ENCODE data around the gene PTPRM. TPM values are rescaled to one million over a fixed set of nuclear protein-coding genes. Genes with fewer than 3 reads are reported as not detected.

The PTPRM gene
- total RNA-seq, 1 experiment from 2014 or later = 45.6 TPM

GRCh38 chr18:8097399-8097798 is 530.3 kb downstream of the PTPRM start:
- ATAC-seq (no peak), DNase-seq (no peak)
- H2AFZ ChIP-seq (ENCODE audit: low read length) = no peak overlapping the region
- H3K27me3 ChIP-seq (ENCODE audit: low read length) = no peaks in the 10 kb centered on the region
- no peak overlapping the region for H3K4me3 ChIP-seq (ENCODE audit: low read length)
- no peak for TF ChIP-seq EZH2 (IDR thresholded peaks at IDR 0.05; ENCODE audit: low read length, unreplicated experiment)
- H3F3A ChIP-seq (ENCODE audit: low read length, unreplicated experiment) = no peaks in the 10 kb centered on the region
- ChIA-PET CTCF (no interaction called here), POLR2A (ENCODE audit: unreplicated experiment) (no interaction called here)
- H3K4me1 ChIP-seq (ENCODE audit: insufficient read depth, low read length) = peaks cover 6% of the 10 kb centered on the region
- no peaks in the 10 kb centered on the region for H3K79me2 ChIP-seq (ENCODE audit: low read length)
- H3K9ac ChIP-seq (ENCODE audit: low read length) = no peak overlapping the region
- intact Hi-C loops (cut with micrococcal nuclease) = no loop called here
- H3K9me3 ChIP-seq (ENCODE audit: low read length) = no peaks in the 10 kb centered on the region
- H3K27ac ChIP-seq (ENCODE audit: low read length) = no peak overlapping the region
- peaks cover under 1% of the 10 kb centered on the region; the same call in 1 of the 2 replicates for H3K36me3 ChIP-seq (ENCODE audit: low read depth, low read length)
- no peaks in the 10 kb centered on the region for H4K20me1 ChIP-seq (ENCODE audit: low read length)
- no TSS peak for BruUV-seq (replicated peaks)
- H3K9me2 ChIP-seq (replicated peaks; ENCODE audit: low read length) = no peaks in the 10 kb centered on the region
- no peak overlapping the region for H3K4me2 ChIP-seq (ENCODE audit: low read length)

GRCh38 chr18:8097927-8098326 is 530.8 kb downstream of the PTPRM start:
- DNase-seq = no peak
- no peak overlapping the region for H3K4me3 ChIP-seq (ENCODE audit: low read length)
- TF ChIP-seq CTCF (conservative IDR thresholded peaks at IDR 0.05; ENCODE audit: low read depth, low read length) = no peak
- no peak for TF ChIP-seq EZH2 (IDR thresholded peaks at IDR 0.05; ENCODE audit: low read length, unreplicated experiment)
- TF ChIP-seq EZH2phosphoT487 (IDR thresholded peaks at IDR 0.05; ENCODE audit: borderline replicate concordance, low read length) = no peak
- ChIA-PET POLR2A (ENCODE audit: unreplicated experiment) (no interaction called here), CTCF (no interaction called here)
- no peaks in the 10 kb centered on the region for H4K20me1 ChIP-seq (ENCODE audit: low read length)
- H3K36me3 ChIP-seq (ENCODE audit: low read depth, low read length) = peaks cover 6% of the 10 kb centered on the region
- no peaks in the 10 kb centered on the region for H3K27me3 ChIP-seq (ENCODE audit: low read length)
- no peak overlapping the region for H2AFZ ChIP-seq (ENCODE audit: low read length)
- H3K9me2 ChIP-seq (replicated peaks; ENCODE audit: low read length) = no peaks in the 10 kb centered on the region
- no peak overlapping the region for H3K4me2 ChIP-seq (ENCODE audit: low read length)
- no peak overlapping the region for H3K9ac ChIP-seq (ENCODE audit: low read length)
- ATAC-seq = peak; percentile 51
- H3F3A ChIP-seq (ENCODE audit: low read length, unreplicated experiment) = no peaks in the 10 kb centered on the region
- intact Hi-C loops (cut with micrococcal nuclease) = no loop called here
- H3K27ac ChIP-seq (ENCODE audit: low read length) = no peak overlapping the region
- BruUV-seq (replicated peaks) = no TSS peak
- no peaks in the 10 kb centered on the region for H3K9me3 ChIP-seq (ENCODE audit: low read length)
- H3K4me1 ChIP-seq (ENCODE audit: insufficient read depth, low read length) = peaks cover 6% of the 10 kb centered on the region
- no peaks in the 10 kb centered on the region for H3K79me2 ChIP-seq (ENCODE audit: low read length)

GRCh38 chr18:8106603-8107002 is 539.5 kb downstream of the PTPRM start:
- H3K4me2 ChIP-seq (ENCODE audit: low read length) = no peak overlapping the region
- ATAC-seq (no peak), DNase-seq (no peak)
- H3K4me3 ChIP-seq (ENCODE audit: low read length) = no peak overlapping the region
- no peak for TF ChIP-seq CTCF (conservative IDR thresholded peaks at IDR 0.05; ENCODE audit: low read depth, low read length)
- no peak for TF ChIP-seq EZH2 (IDR thresholded peaks at IDR 0.05; ENCODE audit: low read length, unreplicated experiment)
- TF ChIP-seq EZH2phosphoT487 (IDR thresholded peaks at IDR 0.05; ENCODE audit: borderline replicate concordance, low read length) = no peak
- no peak overlapping the region for H3K9ac ChIP-seq (ENCODE audit: low read length)
- no peaks in the 10 kb centered on the region for H3K9me3 ChIP-seq (ENCODE audit: low read length)
- H3K27ac ChIP-seq (ENCODE audit: low read length) = no peak overlapping the region
- CTCF ChIA-PET = no interaction called here
- H3K4me1 ChIP-seq (ENCODE audit: insufficient read depth, low read length) = no peaks in the 10 kb centered on the region
- H3K36me3 ChIP-seq (ENCODE audit: low read depth, low read length) = peaks cover 11% of the 10 kb centered on the region
- H2AFZ ChIP-seq (ENCODE audit: low read length) = no peak overlapping the region
- POLR2A ChIA-PET (ENCODE audit: unreplicated experiment) = no interaction called here
- no TSS peak for BruUV-seq (replicated peaks)
- no peaks in the 10 kb centered on the region for H4K20me1 ChIP-seq (ENCODE audit: low read length)
- H3K79me2 ChIP-seq (ENCODE audit: low read length) = no peaks in the 10 kb centered on the region
- H3K9me2 ChIP-seq (replicated peaks; ENCODE audit: low read length) = no peaks in the 10 kb centered on the region
- no peaks in the 10 kb centered on the region for H3K27me3 ChIP-seq (ENCODE audit: low read length)
- intact Hi-C loops (cut with micrococcal nuclease) = no loop called here
- no peaks in the 10 kb centered on the region for H3F3A ChIP-seq (ENCODE audit: low read length, unreplicated experiment)
